HepG2 (cell line): ENCODE measurements around the gene C1S. TPM values are rescaled to one million over a fixed set of nuclear protein-coding genes. Genes with fewer than 3 reads are reported as not detected.

ENCODE experiments used
- CREB1 ChIP-seq, 2 experiments: fragments of 450-650 bp in 1 of 2; IDR thresholded peaks; 2 replicates each; pipeline ENCODE4 v1.6.1; 2016 to 2017; ENCODE audit warnings: control low read depth in 1 of 2, mild to moderate bottlenecking in 1 of 2, missing compliant biosample characterization in 1 of 2, missing genetic modification characterization in 1 of 2
- DRAP1 ChIP-seq: IDR thresholded peaks from 2 replicates; pipeline ENCODE4 v1.6.1; 2016; ENCODE audit warnings: missing genetic modification reagents, missing compliant biosample characterization
- HBP1 ChIP-seq: IDR thresholded peaks from 2 replicates; pipeline ENCODE4 v1.6.1; 2016; ENCODE audit warnings: low read depth, control low read depth
- KAT7 ChIP-seq: IDR thresholded peaks from 2 replicates; pipeline ENCODE4 v1.6.1; 2018; ENCODE audit warnings: borderline replicate concordance, missing compliant biosample characterization
- MED8 ChIP-seq: sonication (generic); formaldehyde crosslinking; IDR thresholded peaks from 2 replicates; pipeline ENCODE4 v1.8.1; 2023; ENCODE audit warnings: mild to moderate bottlenecking, missing genetic modification reagents; ENCODE audit not compliant: insufficient replicate concordance
- NBN ChIP-seq: fragments of 450-650 bp; conservative IDR thresholded peaks from 2 replicates; pipeline ENCODE4 v1.6.1; 2017
- NFIC ChIP-seq: IDR thresholded peaks from 2 replicates; pipeline ENCODE4 v1.6.1; 2012; ENCODE audit warnings: mild to moderate bottlenecking, low read length, inconsistent platforms
- NFYB ChIP-seq: sonication (generic); formaldehyde crosslinking; IDR thresholded peaks from 2 replicates; pipeline ENCODE4 v1.4.0; 2020; ENCODE audit warnings: missing genetic modification reagents
- PREB ChIP-seq: sonication (generic); formaldehyde crosslinking; IDR thresholded peaks from 2 replicates; pipeline ENCODE4 v1.4.0; 2020; ENCODE audit warnings: missing genetic modification reagents
- SALL1 ChIP-seq: sonication (generic); formaldehyde crosslinking; IDR thresholded peaks from 2 replicates; pipeline ENCODE4 v1.8.0; 2022; ENCODE audit warnings: mild to moderate bottlenecking, missing genetic modification reagents
- TFDP1 ChIP-seq: IDR thresholded peaks from 2 replicates; pipeline ENCODE4 v1.6.1; 2016; ENCODE audit warnings: missing compliant biosample characterization, missing genetic modification reagents, borderline replicate concordance
- ZFP36 ChIP-seq: fragments of 150-350 bp; IDR thresholded peaks from 2 replicates; pipeline ENCODE4 v1.6.1; 2018; ENCODE audit warnings: borderline replicate concordance, low read length, low read depth; ENCODE audit not compliant: partially characterized antibody
- ZNF414 ChIP-seq: sonication (generic); formaldehyde crosslinking; IDR thresholded peaks from 2 replicates; pipeline ENCODE4 v1.5.0; 2020; ENCODE audit warnings: missing genetic modification reagents
- ZNF512B ChIP-seq: sonication (generic); formaldehyde crosslinking; IDR thresholded peaks from 2 replicates; pipeline ENCODE4 v1.5.1; 2020; ENCODE audit warnings: missing genetic modification reagents, mild to moderate bottlenecking, borderline replicate concordance
- ZNF607 ChIP-seq: sonication (generic); formaldehyde crosslinking; IDR thresholded peaks from 2 replicates; pipeline ENCODE4 v1.5.1; 2020; ENCODE audit warnings: missing genetic modification reagents, mild to moderate bottlenecking, borderline replicate concordance
- ZNF687 ChIP-seq: sonication (generic); formaldehyde crosslinking; IDR thresholded peaks from 2 replicates; pipeline ENCODE4 v1.5.1; 2020; ENCODE audit warnings: mild to moderate bottlenecking, missing genetic modification reagents, moderate library complexity
- polyA plus RNA-seq, 8 experiments: library from polyadenylated mRNA; depleted of rRNA in 3 of 8; stranded (reverse) in 7 of 8; unstranded in 1 of 8; fragments of >200 nt; fragmentation: Illumina TruSeq in 4 of 8; extraction: Trizol in 4 of 8; gene quantifications; 2 replicates each; pipeline versions ENCODE4 v1.2.1 to v1.2.3, GENCODE V29; 2011 to 2016; ENCODE audit warnings: low read depth in 4 of 8, missing spikeins in 1 of 8, mixed read lengths in 1 of 8; ENCODE audit not compliant: insufficient read depth in 1 of 8
- total RNA-seq, 5 experiments: library from RNA; depleted of rRNA; stranded (reverse); fragments of >200 nt; fragmentation: Illumina TruSeq; extraction: Trizol; gene quantifications; 2 replicates each; pipeline ENCODE4 v1.2.3, GENCODE V29; 2016; ENCODE audit warnings: low read depth in 1 of 5

Gene C1S
- total and polyA plus RNA-seq, 2 of the 13 experiments (the other 11 are each of a cell fraction or from before 2014, with no cell fraction given), result 14.5 to 18.2 TPM

GRCh38 chr12:7018350-7019042 lies 42.0 kb upstream of the C1S start, which contains the start of gene LPCAT3 (continued):
- no peak; the same call in 1 of the 2 replicates for TF ChIP-seq ZNF512B (CRISPR knock-in tag)
- TF ChIP-seq NFYB, result peak; percentile 92
- no peak for TF ChIP-seq CREB1 (IDR thresholded peaks at IDR 0.05)
- peak; percentile 54; the same call in 1 of the 2 replicates for TF ChIP-seq CREB1 (CRISPR knock-in tag; IDR thresholded peaks at IDR 0.05)
- no peak for TF ChIP-seq ZNF414 (CRISPR knock-in tag)
- TF ChIP-seq ZFP36, result no peak
- TF ChIP-seq DRAP1, result peak; percentile 66
- TF ChIP-seq TFDP1 (CRISPR knock-in tag), result peak; percentile 71
- no peak for TF ChIP-seq NBN
- peak; percentile 38; the same call in 1 of the 2 replicates for TF ChIP-seq ZNF607 (CRISPR knock-in tag)
- TF ChIP-seq HBP1, result no peak
- TF ChIP-seq ZNF687 (CRISPR knock-in tag), result peak; percentile 77
- TF ChIP-seq NFIC, result no peak
- TF ChIP-seq MED8 (CRISPR knock-in tag), result peak; percentile 35
- peak; percentile 61; the same call in 1 of the 2 replicates for TF ChIP-seq KAT7 (CRISPR knock-in tag)
- peak; percentile 34; the same call in 1 of the 2 replicates for TF ChIP-seq SALL1 (CRISPR knock-in tag)
- no peak for TF ChIP-seq PREB (CRISPR knock-in tag)
